GM21576 (cell line): Measurements from ENCODE around the gene POLR1D.
"Not testable (repeated sequence)": the region's sequence is repeated elsewhere in the genome, so short reads cannot be mapped to it uniquely, and the experiment has no call there.

Experiments
- ATAC-seq: cut with Tn5 transposase; IDR thresholded peaks from one replicate; pipeline ENCODE4 v1.9.1; 2021; ENCODE audit warnings: mild to moderate bottlenecking, moderate library complexity; ENCODE audit not compliant: unreplicated experiment

Gene POLR1D

DNA sequence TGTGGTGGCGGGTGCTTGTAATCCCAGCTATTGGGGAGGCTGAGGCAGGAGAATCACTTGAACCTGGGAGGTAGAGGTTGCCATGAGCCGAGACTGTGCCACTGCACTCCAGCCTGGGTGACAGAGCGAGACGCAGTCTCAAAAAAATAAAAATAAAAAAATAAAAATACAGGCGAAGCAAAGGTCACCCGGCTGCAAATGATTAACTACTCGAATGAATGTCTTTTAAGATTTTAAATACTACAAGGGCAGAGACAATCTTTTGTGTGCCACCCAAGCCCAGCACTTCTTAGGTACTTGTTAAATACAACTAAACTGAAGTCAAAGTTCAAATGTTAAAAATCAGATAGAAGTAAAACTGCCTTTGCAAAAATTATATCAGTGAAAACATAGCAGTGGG, 8.1 kb upstream of the POLR1D start:
- no peak for ATAC-seq

DNA sequence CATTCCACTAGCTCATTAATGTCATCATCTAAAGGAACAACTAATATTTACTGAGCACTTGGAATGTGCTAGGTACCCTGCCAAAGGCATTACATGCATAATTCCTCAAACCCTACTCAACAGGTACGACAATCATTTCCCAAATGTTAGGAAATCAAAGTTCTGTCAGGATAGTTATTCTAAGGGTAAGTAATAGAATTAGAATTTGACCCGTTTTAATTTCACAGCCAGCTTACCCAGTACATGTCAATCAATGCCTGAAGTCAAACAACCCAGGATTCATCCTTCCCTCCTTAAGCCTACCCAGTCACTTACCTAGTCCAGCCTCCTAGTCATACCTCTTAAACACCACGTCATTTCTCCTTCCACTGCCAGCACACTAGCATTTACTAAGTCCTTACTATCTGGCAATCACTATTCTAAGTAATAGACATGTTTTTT, 3.8 kb upstream of the POLR1D start:
- ATAC-seq: no peak

DNA sequence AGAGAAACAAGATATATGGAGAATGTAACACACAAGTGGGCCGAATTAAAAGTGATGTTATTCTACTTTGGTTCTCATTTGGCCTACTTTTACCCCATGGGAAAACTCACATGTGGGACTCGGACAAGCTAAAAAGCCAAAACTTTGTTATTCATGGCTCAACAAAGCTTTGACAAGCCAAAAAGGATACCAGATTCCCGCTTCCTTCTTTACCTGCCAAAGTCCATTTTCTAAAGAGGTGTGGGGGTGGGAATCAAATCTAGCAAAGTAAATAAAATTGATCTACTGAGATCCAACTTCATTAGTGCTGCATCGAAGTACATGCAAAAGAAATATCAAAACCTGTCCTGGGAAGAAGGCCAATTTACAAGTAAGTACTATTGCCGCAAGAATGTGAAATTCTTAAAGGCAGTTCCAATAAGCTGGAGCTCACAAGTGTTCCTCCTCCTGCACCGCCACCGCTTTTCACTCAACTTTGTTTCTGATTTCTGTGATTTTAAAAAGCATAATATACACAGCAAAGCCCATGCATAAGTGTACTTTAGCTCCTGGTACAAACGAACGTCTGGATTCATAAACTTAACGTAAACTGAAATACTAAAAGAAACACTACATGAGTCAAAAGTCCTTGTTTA, 2.5 kb upstream of the POLR1D start:
- no peak for ATAC-seq

DNA sequence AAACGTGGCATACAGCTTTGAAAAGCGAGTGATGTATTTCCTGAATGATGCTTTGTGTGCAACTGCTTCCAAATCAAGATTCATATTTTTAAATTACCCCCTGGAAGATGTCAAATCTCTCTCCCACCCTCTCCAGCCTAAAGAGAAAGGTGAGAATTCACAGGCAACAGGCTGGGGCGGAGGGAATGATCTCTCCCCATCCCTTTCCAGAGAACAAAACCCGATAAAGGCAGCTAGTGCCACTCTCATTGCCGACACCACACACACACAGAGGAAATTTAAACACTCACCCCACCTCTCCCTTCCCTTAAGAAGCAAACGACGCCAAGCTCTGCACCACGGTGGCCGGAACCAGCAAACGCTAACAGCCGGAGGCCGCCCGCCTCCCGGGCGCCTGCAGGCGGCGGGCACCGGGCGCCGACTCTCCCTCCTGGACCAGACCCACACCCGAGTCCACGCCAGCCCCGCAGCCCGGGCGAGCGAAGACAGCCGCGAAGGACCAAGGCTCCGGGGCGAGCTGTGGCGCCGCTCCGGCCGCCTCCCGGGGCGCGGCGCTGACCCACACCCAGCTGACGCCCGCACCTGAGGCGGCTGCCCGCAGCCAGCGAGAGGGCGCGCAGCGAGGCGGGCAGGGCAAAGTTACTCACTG, 1.8 kb upstream of the POLR1D start:
- peak; percentile 22 for ATAC-seq

DNA sequence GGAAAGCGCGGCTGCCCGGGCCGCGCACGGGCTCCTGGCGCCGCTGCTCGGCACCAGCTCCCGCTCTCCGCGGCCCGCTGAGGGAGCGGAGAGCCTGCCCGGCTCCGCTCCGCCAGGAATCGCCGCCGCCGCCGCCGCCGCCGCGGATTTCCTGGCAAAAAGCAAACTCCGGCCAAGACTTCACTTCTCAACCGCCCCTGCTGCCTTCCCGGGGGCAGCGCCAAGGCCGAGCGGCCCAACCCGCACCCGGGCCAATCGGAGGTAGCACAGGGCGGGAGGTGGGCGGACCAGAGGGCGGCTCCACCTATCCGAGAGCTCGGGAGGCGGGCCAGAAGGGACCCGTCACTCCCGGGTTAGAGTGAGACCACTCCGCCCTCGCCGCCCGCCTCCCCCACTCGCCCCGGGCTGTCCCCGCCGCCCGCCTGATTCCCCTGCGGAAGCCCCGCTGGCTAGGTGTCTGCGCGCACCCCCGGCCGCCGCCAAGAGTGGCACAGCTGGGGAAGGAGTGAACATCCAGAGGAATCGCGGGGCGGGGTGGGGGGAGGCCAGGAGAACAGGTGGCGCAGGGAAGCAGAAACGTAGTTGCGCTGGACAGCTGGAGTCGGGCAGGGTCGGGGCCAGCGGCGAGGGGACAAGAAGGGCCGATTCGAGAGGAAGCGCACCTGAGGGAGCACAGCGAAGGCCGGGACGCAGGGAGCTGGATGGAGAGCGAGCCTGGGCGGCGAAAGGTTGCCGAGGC, 1.1 kb upstream of the POLR1D start, which contains the start of gene LNX2:
LNX2 (minus strand) TSS at position 153 of the 739 bp plus-strand sequence. CDS start 38,826 bp downstream, outside the sequence.
- ATAC-seq: peak; percentile 83

DNA sequence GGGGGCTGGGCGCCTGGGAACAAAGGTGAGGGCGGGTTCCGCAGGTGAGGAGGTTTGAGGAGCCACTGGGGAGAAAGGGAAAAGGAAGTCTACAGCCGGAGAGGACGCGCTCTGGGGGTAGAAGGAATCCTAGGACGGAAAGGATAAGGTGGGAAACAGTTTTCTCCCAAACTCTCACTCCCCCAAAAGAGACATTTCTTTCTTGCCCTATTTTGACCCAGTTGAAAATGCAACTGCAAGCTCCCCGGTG, 651 bp upstream of the POLR1D start:
- ATAC-seq: no peak

DNA sequence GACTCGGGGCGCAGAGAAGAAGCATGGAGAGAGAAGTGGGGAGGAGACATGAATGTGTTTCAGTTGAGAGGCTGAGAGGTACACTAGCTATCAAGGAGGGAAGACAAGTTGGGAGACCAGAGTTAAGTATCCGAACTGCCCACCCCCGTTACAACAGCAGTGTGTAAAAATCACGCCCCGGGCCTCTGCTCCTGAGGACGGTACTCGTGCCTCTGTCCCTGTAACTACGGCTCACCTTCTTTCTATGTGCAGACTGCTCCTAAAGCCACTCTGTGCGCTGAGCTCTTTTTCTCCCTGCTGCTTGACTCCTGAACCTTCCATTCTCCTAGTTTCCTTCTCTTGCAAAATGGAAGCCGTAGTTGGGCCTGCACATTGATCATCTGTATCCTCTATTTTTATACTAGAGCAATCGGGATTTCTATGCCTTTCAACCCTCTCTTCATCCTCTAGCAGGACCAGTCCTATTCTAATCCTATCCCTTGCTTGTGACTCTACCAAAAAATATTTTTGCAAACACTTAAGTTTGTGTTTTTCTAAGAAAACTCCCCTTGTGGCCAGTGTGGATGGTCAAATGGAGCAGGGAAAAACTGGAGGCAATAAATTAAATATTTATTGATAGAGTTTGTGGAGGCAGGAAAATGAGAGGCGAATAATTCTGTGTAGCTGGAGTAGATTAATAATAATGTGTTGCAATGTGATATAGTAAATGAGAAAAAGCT, 569 bp downstream of the POLR1D start:
- ATAC-seq: peak; percentile 2

DNA sequence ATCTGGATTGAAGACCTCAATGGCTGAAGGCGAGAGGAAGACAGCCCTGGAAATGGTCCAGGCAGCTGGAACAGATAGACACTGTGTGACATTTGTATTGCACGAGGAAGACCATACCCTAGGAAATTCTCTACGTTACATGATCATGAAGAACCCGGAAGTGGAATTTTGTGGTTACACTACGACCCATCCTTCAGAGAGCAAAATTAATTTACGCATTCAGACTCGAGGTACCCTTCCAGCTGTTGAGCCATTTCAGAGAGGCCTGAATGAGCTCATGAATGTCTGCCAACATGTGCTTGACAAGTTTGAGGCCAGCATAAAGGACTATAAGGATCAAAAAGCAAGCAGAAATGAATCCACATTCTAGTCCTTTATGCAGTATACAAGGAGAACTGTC, 1.2 kb downstream of the POLR1D start:
- no peak for ATAC-seq

DNA sequence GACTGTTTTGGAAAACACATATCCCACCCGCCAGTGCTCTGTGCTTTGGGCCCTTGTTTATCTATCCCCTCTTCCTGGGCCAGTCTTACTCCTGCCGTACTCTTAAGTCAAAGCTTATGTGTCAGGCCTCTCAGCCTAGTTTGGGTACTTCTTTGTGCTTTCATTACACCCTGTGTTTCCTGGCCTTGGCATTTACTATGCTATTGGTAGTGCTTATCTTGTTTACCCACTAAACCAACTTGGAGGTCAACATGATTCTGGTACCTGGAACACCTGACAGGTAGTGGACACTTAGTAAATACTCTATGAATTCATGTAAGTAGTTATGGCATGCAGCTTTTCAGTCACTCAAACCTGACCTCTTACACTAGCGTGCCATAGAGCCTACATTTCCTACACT, 2.4 kb downstream of the POLR1D start:
- ATAC-seq: no peak

DNA sequence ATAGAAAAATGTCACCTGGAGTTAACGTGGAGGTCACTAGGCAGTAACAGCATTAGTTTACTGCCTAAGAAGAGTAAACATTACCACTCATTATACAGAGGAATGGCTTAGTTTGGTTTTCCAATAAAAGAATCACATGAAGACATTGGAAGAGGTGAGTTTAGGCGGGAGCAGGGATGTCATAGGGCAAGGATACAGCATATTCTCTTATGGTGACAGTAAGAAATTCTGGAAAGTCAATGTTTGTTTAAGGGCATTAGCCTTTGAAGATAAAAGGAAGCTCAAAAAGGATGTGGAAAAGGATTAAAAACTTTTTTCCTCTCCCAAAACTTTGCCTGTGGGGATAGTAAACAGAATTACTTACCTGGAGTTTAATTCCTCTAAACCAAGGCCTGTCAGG, 4.1 kb downstream of the POLR1D start:
- no peak for ATAC-seq

DNA sequence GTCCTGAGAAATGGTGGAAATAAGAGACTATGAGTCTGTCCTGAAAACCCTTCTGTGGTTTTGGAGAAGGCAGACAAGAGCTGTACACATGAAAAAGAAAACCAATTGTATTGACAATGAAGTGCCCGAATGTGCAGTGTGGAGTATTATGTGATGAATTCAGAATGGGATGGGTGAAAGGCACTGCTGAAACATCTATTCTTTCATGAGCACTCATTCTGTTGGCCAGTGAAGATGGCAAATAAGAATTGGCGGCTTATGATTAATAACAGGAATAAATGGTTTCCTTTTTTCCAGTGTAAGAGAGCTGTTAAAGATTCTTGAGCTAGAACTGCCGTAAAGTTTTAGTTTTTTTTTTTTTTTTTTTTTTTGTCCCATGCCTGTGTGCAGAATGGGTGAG, 5.7 kb downstream of the POLR1D start:
- ATAC-seq: no peak

DNA sequence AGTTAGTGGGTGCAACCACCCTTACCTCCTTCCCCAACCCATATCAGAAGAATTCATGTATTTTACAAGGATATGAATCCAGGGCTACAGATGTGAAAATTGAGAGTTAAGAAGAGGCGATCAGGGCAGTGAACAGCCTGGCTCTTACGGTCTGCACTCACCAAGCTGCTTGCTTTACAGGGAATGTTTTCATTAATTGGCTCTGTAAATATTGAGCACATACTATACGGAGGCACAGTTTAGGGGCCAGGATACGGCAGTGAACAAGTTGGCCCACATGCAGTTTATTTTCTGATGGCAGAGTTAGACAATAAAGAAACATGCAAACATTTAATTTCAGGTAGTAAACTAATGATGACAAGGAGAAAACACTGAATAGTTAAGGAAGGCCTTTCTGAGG, 6.4 kb downstream of the POLR1D start:
- no peak for ATAC-seq

DNA sequence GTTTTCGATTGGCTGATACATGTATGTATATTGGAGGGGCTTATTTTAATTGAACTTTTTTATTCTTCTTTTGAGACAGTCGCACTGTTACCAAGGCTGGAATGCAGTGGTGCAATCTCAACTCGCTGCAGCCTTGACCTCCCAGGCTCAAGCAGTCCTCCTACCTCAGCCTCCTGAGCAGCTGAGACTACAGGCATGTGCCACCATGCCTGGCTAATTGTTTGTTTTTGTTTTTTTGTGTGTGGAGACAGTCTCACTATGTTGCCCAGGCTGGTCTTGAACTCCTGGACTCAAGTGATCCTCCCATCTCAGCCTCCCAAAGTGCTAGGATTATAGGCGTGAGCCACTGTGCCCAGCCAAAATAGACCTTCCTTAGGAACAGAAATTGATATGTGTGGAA, 7.1 kb downstream of the POLR1D start:
- ATAC-seq: not testable (repeated sequence)

DNA sequence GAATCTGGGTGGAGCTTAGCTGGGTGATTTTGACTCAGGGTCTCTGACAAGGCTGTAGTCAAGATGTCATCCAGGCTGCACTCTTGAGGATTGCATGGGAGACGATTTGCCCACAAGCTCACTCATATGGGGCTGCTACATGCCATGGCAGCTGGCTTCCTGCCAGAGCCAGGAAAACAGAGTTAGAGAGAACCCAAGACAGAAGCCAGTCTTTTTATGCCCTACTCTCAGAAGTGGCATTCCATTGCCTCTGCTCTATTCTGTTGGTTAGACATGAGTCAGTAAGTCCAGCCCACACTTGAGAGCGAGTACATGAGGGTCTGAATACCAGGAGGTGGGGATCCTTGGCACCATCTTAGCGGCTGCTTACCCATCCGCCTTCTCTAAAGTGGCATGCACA, 9.5 kb downstream of the POLR1D start:
- no peak for ATAC-seq

DNA sequence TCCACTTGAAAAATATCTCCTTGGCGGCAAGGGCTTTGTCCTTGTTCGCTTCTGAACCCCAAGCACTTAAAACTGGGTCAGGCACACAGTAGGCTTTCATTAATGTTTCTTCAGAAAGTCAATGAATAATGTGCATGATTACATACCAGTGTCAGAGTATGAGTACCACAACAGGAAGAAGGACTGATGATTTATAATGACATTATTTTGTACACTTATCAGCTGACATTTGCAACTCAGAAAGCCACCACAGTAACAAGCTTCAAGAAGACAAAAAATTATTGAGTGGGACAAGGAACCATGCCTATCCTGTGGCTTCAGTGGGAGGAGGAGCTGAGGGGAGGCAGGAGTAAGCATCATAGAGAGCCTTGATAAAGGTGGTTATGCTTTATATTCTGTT, 10.0 kb downstream of the POLR1D start:
- no peak for ATAC-seq

DNA sequence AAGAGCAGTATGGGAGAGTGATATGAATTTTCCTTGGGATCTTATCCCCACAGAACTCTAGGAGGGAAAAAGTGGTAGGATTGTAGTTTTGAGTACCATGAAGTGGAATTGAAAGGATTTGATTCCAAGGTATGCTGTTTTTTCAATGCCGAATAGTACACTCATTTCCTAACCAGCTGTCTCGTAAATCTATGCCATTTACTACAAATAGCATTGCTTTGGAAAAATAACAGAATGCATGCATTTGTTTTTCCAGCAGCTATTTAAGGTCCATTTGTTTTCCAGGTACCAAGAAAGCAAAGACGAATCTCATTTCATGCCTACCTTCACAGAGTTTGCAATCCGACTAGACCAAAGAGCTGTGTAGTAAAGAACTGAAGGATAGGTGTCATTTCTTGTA, 10.5 kb downstream of the POLR1D start:
- no peak for ATAC-seq

DNA sequence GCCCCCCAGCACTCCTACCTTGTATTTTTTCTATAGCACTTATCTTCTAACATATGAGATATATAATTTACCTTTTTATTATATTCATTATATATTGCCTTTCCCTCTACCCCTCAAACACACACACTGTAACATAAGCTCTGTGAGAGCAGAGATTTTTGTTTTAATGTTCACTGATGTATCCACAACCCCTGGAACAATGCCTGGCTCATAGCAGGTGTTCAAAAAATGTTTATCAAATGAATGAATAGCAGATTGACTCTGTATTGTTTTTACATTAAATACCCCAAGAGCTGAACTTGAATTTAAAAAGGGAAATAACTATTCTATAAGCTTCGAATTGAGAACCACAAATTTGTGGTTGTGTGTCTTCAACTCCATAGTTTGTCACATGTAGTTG, 11.0 kb downstream of the POLR1D start:
- no peak for ATAC-seq

DNA sequence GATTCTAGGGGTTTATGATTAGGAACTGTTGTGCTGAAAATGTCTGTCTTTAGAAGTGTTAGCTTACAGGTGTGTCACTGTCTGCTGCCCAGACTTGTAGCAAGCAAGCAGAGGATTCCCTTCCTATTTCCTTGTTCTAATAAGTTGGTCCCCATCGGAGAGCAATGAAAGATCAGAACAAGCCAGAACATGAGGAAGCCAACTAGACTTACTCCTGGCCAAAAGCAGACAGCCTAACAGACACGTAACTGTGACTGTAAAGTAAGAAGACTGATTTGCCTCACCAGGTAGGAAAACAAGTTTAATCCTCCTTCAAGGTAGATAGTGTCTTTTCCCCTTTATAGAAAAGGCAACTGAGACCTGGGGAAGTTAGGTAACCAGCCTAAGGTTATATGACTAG, 12.5 kb downstream of the POLR1D start:
- no peak for ATAC-seq

DNA sequence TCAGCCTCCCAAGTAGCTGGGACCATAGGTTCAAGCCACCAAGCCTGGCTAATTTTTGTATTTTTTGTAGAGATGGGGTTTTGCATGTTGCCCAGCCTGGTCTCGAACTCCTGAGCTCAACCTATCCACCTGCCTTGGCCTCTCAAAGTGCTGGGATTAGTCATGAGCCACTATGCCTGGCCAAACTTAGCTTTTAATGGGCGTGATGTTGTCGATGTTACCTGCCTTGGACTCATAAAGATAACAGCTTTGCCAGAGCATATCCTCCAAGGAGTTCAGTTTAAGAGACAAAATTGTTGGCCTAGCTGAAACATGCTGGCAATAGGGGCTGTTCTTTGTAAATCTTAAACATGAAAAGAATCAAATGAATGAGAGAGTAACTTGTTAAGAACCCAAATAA, 13.1 kb downstream of the POLR1D start:
- no peak for ATAC-seq

DNA sequence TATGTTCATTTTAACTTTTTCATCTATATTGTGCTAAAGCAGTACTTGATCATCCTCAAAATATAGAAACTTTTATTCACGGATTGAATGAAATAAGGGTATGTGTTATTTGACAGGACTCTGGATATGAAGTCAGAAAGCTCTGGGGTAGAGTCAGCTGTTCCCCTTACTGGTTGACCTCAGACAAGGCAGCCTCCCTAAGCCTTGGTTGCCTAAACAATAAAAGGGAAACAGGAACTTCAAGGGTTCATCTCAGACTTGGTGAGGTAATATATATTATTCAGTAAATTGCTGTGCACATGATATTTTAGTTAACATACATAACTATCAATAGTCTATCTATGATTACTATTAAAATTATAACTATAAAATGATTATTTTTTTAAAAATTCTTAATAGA, 13.6 kb downstream of the POLR1D start:
- ATAC-seq: no peak

DNA sequence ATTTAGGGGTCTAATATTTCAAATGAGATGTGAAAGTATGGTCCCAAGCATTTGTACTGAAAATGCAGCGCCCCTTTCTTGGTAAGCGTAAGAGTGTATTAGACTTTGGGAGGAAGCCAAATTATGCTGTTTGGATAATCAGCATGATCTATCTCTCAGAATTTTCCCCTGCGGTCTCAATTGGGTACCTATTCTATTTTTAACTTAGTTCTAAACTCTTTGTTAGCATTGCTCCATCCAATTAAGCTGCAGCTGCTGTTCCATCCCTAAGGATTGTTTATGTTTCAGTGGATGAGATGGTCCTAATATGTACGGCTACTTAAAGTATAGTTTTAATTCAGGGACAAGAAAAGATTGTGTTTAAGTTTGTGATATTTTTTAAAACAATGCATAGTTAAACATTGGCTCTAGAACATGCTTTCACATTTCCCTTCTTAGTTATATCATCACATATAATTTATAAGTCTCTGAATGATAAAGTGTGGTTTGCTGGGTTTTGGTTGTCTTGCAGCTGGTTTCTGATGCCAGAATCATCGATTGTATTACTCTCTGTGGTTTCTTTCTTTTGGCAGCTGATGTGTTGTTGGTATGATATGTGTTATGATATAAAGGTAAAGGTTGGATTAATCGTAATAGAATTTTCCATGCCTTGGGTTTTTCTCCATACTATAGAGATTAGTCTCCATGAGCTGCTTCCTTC, 15.0 kb downstream of the POLR1D start:
- ATAC-seq: no peak
